ENCODE results near the gene GLRA3.

The GLRA3 gene

GRCh38 chr4:174867903-174868302, 38.9 kb upstream of the GLRA3 start:
- no peak overlapping the region for H3K4me3 ChIP-seq
- TF ChIP-seq, protein P1, sequence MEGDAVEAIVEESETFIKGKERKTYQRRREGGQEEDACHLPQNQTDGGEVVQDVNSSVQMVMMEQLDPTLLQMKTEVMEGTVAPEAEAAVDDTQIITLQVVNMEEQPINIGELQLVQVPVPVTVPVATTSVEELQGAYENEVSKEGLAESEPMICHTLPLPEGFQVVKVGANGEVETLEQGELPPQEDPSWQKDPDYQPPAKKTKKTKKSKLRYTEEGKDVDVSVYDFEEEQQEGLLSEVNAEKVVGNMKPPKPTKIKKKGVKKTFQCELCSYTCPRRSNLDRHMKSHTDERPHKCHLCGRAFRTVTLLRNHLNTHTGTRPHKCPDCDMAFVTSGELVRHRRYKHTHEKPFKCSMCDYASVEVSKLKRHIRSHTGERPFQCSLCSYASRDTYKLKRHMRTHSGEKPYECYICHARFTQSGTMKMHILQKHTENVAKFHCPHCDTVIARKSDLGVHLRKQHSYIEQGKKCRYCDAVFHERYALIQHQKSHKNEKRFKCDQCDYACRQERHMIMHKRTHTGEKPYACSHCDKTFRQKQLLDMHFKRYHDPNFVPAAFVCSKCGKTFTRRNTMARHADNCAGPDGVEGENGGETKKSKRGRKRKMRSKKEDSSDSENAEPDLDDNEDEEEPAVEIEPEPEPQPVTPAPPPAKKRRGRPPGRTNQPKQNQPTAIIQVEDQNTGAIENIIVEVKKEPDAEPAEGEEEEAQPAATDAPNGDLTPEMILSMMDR (IDR thresholded peaks at IDR 0.05) = no peak
- no peak for DNase-seq (ENCODE audit: low spot score)
- no peak overlapping the region for H3K27ac ChIP-seq

- no peak for DNase-seq (ENCODE audit: low spot score)
- no peak overlapping the region for H3K4me3 ChIP-seq
- TF ChIP-seq, protein P1 (IDR thresholded peaks at IDR 0.05) = no peak
- no peak overlapping the region for H3K27ac ChIP-seq
Observed at GRCh38 chr4:174865418-174865985, 36.5 kb upstream of the GLRA3 start.

DNA sequence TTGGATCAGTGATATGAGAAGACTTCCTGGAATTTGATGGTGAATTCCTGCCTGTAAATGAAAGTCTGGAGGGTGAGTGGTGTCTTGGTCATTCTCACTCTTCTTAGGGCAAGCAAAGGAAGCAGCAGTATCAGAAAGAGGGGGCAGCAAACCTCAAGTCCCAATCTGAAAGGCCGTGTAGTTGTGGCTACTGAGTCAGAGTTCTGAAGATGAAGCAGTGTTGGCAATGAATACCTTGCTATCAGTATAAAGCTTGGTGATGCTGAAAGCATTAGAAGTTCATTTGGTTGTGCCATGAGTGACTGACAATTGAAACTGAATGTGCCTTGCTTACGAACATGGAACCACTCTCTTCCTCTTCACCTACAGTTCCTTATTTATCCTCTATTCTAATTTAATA, 35.0 kb upstream of the GLRA3 start:
- TF ChIP-seq, protein P1 (IDR thresholded peaks at IDR 0.05) = no peak
- H3K27ac ChIP-seq = no peak overlapping the region
- H3K4me3 ChIP-seq = no peak overlapping the region
- DNase-seq (ENCODE audit: low spot score) = no peak

GRCh38 chr4:174860588-174860987, 31.5 kb upstream of the GLRA3 start:
- TF ChIP-seq, protein P1 (IDR thresholded peaks at IDR 0.05) = no peak
- Histone ChIP-seq H3K27ac (no peak overlapping the region), H3K4me3 (no peak overlapping the region)
- DNase-seq (ENCODE audit: low spot score) = no peak

GRCh38 chr4:174859904-174860303, 30.9 kb upstream of the GLRA3 start:
- Histone ChIP-seq H3K4me3 (no peak overlapping the region), H3K27ac (no peak overlapping the region)
- DNase-seq (ENCODE audit: low spot score) = no peak
- TF ChIP-seq, protein P1 (IDR thresholded peaks at IDR 0.05) = no peak

DNA sequence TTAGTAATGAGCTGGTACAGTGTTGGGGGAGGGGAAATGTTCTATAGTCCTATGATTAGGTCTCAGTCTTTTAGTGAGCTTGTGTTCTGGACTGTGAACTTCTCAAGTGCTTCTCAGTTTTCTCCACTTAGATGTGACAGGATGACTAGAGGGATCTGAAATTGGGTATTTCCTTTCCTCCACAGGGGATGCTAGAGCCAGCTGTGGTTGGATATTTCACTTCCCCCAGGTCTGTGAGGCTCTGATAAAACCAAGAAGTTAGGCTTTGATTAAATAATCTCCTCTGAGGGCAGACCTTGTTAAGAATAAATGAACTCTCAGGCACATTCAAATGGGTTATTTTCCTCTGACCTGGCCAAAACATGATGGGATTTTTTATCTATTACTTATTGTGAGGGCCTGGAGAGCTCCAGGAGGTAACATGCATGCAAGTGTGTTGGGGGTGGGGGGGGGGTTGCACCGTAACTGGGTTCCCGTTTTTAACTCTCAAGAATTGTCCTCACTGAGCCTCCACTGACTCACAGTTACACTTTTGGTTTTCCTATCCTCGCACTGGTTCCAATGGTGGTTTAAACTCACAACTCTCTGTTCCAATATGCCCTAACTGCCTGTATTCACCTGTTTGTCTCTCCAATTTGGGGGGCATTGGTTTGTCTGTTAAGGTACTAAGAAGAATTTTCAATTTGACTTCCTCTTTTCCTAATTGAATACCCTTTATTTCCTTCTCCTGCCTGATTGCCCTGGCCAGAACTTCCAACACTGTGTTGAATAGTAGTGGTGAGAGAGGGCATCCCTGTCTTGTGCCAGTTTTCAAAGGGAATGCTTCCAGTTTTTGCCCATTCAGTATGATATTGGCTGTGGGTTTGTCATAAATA, 28.1 kb upstream of the GLRA3 start:
- TF ChIP-seq, protein P1 (IDR thresholded peaks at IDR 0.05) = no peak
- Histone ChIP-seq H3K27ac (no peak overlapping the region), H3K4me3 (no peak overlapping the region)
- no peak for DNase-seq (ENCODE audit: low spot score)

GRCh38 chr4:174855050-174855449, 26.0 kb upstream of the GLRA3 start:
- Histone ChIP-seq H3K4me3 (no peak overlapping the region), H3K27ac (no peak overlapping the region)
- TF ChIP-seq, protein P1 (IDR thresholded peaks at IDR 0.05) = no peak
- no peak for DNase-seq (ENCODE audit: low spot score)

All from coronary artery (tissue), 2 donors.